Measurements from ENCODE around the gene ASIC2. TPM values are rescaled to one million over a fixed set of nuclear protein-coding genes. Genes with fewer than 3 reads are reported as not detected.

The ASIC2 gene
- total RNA-seq, 1 donor from 2014 or later = not detected

DNA sequence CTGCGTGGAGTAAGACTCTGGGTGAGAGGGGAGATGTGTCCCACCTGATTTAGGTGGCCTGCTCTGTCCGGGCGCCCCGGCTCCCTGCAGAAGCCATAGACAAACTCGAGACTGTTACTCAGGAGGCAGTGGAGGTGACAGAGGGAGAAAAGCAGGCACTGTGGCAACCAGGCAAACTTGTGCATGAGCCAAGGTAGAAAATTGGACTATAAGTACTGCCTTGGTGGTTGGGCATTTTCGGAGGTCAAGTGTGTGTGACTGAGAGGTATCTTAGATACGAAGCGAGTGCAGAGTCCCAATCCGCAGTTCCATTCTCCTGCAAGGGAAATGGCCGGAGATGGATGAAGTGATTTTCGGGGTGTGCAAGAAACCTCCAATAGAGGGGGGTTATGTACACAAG is 328.6 kb downstream of the ASIC2 start:
- no peak overlapping the region for H3K4me3 ChIP-seq
- no peaks in the 10 kb centered on the region for H3K4me1 ChIP-seq
- H3K9me3 ChIP-seq = no peaks in the 10 kb centered on the region
- H3K36me3 ChIP-seq = no peaks in the 10 kb centered on the region
- intact Hi-C loops (cut with DNase I) = no loop called here
- H3K27ac ChIP-seq = no peak overlapping the region
- TF ChIP-seq POLR2AphosphoS5 (IDR thresholded peaks at IDR 0.05; ENCODE audit: insufficient read depth in 1 of 2, low read depth in 1 of 2) (no peak), CTCF (IDR thresholded peaks at IDR 0.05) (no peak), POLR2A (IDR thresholded peaks at IDR 0.05) (no peak)
- DNase-seq (ENCODE audit: extremely low spot score in 2 of 2) = no peak
- no peaks in the 10 kb centered on the region for H3K27me3 ChIP-seq

All from vagina (tissue), 2 donors.